GM23338 (cell line): Measurements from ENCODE around the gene RAC2.

Experiments used
- CREB1 ChIP-seq: fragments of 250-450 bp; sonication (Bioruptor Pico); IDR thresholded peaks from 2 replicates; pipeline ENCODE4 v1.5.0; 2020; ENCODE audit warnings: low read depth, mild to moderate bottlenecking, moderate library complexity
- EZH2 ChIP-seq: fragments of 200-600 bp; sonication (generic); IDR thresholded peaks from one replicate; pipeline ENCODE4 v1.8.0; 2017; ENCODE audit warnings: antibody characterized with exemption, mild to moderate bottlenecking, low read depth; ENCODE audit not compliant: unreplicated experiment
- EZH2phosphoT487 ChIP-seq: fragments of 200-600 bp; sonication (generic); IDR thresholded peaks from one replicate; pipeline ENCODE4 v1.8.1; 2018; ENCODE audit warnings: antibody characterized with exemption; ENCODE audit not compliant: unreplicated experiment
- JUNB ChIP-seq: IDR thresholded peaks from one replicate; pipeline ENCODE4 v1.6.1; 2016; ENCODE audit warnings: antibody characterized with exemption; ENCODE audit not compliant: unreplicated experiment
- NANOG ChIP-seq: IDR thresholded peaks from 2 replicates; pipeline ENCODE4 v1.6.1; 2016; ENCODE audit warnings: antibody characterized with exemption, borderline replicate concordance
- POLR2AphosphoS5 ChIP-seq: IDR thresholded peaks from 2 replicates; pipeline ENCODE4 v1.6.1; 2016; ENCODE audit warnings: antibody characterized with exemption, low read depth
- TF ChIP-seq, protein P1 (sequence below), 2 experiments: fragments of 200-600 bp in 1 of 2; sonication (generic) in 1 of 2; conservative IDR thresholded peaks; 2 replicates each; pipeline versions ENCODE4 v1.5.1 to v1.6.1; 2016 to 2017; ENCODE audit warnings: antibody characterized with exemption in 2 of 2, low read depth in 2 of 2, mild to moderate bottlenecking in 2 of 2, moderate library complexity in 1 of 2
- TF ChIP-seq, protein P2 (sequence below): IDR thresholded peaks from 2 replicates; pipeline ENCODE4 v1.6.1; 2016; ENCODE audit warnings: antibody characterized with exemption

DNA sequence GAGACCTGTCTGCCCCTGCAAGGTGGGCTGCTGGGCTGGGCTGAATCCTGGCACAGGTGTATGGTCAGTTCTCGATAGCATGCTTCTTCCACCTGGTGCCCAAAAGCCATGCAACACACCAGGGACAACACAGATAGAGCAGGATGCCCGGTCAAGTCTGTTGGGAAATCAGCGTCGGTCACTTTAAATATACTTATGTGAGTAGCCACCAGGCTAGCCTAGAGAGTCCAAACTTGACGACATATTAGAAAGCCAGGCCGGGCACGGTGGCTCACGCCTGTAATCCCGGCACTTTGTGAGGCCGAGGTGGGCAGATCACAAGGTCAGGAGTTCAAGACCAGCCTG, 65.0 kb downstream of the RAC2 start:
- TF ChIP-seq, protein P1, sequence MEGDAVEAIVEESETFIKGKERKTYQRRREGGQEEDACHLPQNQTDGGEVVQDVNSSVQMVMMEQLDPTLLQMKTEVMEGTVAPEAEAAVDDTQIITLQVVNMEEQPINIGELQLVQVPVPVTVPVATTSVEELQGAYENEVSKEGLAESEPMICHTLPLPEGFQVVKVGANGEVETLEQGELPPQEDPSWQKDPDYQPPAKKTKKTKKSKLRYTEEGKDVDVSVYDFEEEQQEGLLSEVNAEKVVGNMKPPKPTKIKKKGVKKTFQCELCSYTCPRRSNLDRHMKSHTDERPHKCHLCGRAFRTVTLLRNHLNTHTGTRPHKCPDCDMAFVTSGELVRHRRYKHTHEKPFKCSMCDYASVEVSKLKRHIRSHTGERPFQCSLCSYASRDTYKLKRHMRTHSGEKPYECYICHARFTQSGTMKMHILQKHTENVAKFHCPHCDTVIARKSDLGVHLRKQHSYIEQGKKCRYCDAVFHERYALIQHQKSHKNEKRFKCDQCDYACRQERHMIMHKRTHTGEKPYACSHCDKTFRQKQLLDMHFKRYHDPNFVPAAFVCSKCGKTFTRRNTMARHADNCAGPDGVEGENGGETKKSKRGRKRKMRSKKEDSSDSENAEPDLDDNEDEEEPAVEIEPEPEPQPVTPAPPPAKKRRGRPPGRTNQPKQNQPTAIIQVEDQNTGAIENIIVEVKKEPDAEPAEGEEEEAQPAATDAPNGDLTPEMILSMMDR (conservative IDR thresholded peaks at IDR 0.05; ENCODE audit: low read depth in 2 of 2), result no peak
- TF ChIP-seq NANOG, result no peak
- TF ChIP-seq EZH2, result no peak
- TF ChIP-seq, protein P2, sequence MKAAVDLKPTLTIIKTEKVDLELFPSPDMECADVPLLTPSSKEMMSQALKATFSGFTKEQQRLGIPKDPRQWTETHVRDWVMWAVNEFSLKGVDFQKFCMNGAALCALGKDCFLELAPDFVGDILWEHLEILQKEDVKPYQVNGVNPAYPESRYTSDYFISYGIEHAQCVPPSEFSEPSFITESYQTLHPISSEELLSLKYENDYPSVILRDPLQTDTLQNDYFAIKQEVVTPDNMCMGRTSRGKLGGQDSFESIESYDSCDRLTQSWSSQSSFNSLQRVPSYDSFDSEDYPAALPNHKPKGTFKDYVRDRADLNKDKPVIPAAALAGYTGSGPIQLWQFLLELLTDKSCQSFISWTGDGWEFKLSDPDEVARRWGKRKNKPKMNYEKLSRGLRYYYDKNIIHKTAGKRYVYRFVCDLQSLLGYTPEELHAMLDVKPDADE, result no peak
- TF ChIP-seq POLR2AphosphoS5, result no peak
- no peak for TF ChIP-seq JUNB
- no peak for TF ChIP-seq EZH2phosphoT487
- no peak for TF ChIP-seq CREB1 (CRISPR knock-in tag)
